DMS153 treated with DMSO at 0.1 percent for 48 hours (cell line): ENCODE measurements around the gene PHTF2.
A peak's percentile ranks its signal among the peaks of the same experiment; 100 is the strongest.
"Not testable (repeated sequence)": the region's sequence is repeated elsewhere in the genome, so short reads cannot be mapped to it uniquely, and the experiment has no call there.

Experiments
- DNase-seq: peaks from one replicate; lab custom pipeline; 2025; ENCODE audit not compliant: unreplicated experiment; lab: John Stamatoyannopoulos, UW

The PHTF2 gene

GRCh38 chr7:77873416-77874327 lies 75.1 kb downstream of the PHTF2 start:
- not testable (repeated sequence) for DNase-seq

DNA sequence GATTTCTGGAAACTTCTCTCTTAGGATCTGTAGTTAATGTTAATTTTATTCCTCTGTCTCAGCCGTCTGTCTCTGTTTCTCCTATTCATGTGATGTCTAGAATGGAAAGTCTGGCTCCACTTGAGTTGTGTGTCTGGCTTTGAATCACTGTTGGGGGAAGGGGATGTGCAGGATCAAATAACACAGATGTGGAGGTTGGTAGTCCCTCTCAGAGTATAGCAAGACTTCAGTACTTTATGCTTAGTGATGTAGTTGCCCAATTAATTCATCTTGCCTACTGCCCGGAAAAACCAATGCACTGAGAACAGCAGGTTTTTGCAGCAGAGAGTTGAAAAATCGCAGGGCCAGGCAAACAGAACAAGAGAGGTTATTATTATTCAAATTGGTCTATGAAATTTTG lies 79.2 kb downstream of the PHTF2 start:
- DNase-seq = no peak

DNA sequence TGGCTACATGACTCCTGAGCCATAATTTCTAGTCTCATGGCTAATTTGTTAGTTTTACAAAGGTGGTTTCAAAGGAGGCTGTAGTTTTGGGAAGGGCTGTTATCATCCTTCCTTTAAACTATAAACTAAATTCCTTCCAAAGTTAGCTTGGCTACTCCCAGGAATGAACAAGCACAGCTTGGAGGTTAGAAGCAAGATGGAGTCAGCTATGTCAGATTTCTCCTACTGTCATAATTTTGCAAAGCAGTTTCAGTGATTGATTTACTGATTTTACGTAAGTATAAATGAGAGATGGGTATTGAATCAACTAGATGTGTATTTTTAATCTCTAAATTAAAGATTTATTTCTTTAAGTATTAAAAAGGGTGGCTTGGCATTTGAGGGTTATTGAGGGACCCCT lies 79.9 kb downstream of the PHTF2 start:
- no peak for DNase-seq

- DNase-seq = no peak
Observed at GRCh38 chr7:77879272-77879671, 80.7 kb downstream of the PHTF2 start.

- DNase-seq = no peak
Observed at GRCh38 chr7:77881871-77882270, 83.3 kb downstream of the PHTF2 start.

DNA sequence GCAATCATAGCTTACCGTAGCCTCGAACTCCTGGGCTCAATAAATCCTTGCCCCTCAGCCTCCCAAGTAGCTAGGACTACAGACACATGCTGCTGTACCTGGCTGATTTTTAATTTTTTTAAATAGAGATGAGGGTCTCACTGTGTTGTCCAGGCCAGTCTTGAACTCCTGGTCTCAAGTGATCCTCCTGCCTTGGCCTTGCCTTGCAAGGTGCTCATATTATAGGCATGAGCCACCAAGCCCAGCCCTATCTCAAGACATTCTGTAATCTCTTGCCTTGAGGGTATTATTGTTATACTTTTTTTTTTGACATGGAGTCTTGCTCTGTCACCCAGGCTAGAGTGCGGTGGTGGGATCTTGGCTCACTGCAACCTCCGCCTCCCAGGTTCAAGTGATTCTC lies 86.6 kb downstream of the PHTF2 start:
- no peak for DNase-seq

GRCh38 chr7:77887567-77887966 lies 89.0 kb downstream of the PHTF2 start:
- no peak for DNase-seq

GRCh38 chr7:77888998-77889397 lies 90.4 kb downstream of the PHTF2 start:
- no peak for DNase-seq

GRCh38 chr7:77893813-77894212 lies 95.2 kb downstream of the PHTF2 start:
- no peak for DNase-seq

- no peak for DNase-seq
Observed at GRCh38 chr7:77894574-77895091, 96.1 kb downstream of the PHTF2 start.

GRCh38 chr7:77895905-77896304 lies 97.3 kb downstream of the PHTF2 start:
- no peak for DNase-seq

- no peak for DNase-seq
Observed at GRCh38 chr7:77897004-77897547, 98.5 kb downstream of the PHTF2 start.

- DNase-seq = no peak
Observed at GRCh38 chr7:77899516-77899915, 100.9 kb downstream of the PHTF2 start.

- no peak for DNase-seq
Observed at GRCh38 chr7:77903597-77903996, 105.0 kb downstream of the PHTF2 start.

DNA sequence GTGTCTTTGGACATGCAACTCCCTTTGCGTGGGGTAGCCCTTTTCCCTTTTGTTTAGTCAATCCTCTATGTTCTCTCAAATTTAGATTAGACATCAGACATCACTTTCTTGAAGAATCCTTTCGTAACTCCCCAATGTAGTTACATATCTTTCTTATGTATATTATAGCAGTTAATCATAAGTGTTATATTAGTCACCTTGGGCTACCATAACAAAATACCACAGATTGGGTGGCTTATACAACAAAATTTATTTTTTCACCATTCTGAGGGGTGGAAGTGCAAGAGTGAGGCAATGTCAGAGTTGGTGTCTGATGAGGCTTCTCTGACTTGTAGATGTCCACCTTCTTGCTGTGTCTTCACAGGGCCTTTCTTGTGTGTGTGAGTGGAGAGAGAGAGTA lies 105.7 kb downstream of the PHTF2 start:
- DNase-seq = no peak

GRCh38 chr7:77907281-77907680 lies 108.7 kb downstream of the PHTF2 start:
- no peak for DNase-seq

GRCh38 chr7:77908664-77909063 lies 110.1 kb downstream of the PHTF2 start:
- DNase-seq = no peak

DNA sequence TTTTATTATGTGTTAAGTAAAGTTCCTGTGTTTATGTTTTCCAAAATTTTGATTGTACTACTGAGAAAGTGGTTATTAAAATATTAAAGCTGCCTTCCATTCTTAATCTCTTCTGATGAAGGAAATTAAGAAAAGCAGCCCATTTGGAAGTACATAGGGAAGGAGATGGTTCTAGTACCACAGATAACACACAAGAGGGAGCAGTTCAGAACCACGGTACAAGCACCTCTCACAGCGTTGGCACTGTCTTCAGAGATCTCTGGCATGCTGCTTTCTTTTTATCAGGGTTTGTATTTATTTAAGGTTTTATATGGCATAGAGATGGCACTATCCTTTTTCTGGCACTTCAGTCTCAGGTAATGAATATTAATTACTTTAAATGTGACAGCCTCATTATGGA lies 111.6 kb downstream of the PHTF2 start:
- DNase-seq = no peak

DNA sequence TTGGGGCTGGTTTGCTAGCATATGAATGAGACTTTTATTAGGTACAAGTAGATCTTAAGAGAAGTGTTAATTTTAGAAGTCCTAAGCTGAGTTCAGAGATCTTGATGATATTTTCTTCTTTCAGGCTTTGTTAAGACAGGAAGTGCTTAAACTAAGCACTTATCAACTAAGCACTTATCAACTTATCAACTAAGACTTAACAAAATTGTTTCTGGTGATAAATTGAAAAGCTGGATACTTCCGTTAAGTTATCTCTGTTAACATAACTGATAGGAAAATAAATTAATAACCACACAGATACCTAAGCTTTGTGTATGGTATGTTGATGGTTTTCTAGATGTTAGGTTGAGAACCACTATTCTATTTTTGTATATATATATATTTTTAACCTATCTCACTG lies 113.7 kb downstream of the PHTF2 start:
- no peak for DNase-seq

DNA sequence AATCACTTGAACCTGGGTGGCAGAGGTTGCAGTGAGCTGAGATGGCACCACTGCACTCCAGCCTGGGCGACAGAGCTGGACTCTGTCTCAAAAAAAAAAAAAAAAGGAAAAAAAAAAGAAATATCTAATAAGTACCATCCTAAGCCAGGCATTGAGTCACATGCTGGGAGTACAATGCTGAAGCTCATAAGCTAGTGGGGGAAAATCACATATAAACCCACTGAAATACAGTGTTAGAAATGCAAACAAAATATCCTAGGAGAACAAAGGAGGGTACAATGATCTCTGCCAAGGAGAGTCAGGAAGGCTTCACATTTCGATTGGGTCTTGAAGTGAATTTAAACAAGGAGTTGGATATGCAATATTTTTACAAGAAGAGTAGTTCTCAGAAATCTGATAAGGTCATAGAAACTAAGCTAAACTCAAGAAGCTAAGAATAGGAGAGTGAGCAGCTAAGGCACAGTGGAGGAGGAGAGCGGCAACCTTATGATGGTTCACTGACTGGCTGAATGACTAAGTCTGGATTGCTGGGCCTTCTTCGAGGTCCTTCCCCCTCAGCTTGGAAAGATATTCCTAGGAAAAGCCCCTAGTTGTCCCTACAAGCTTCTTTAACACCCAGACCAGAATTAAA lies 115.5 kb downstream of the PHTF2 start:
- no peak for DNase-seq

GRCh38 chr7:77917500-77918262 lies 119.1 kb downstream of the PHTF2 start:
- DNase-seq = peak; percentile 19
